GM12874 (cell line): ENCODE measurements around the gene GULP1.

Experiments used
- CTCF ChIP-seq: IDR thresholded peaks from 2 replicates; pipeline ENCODE4 v1.5.1; 2011; ENCODE audit warnings: low read depth, mild to moderate bottlenecking, control low read depth, low read length, moderate library complexity; ENCODE audit not compliant: insufficient read depth

The GULP1 gene

GRCh38 chr2:188305271-188305670 lies 13.6 kb downstream of the GULP1 start:
- TF ChIP-seq CTCF: no peak

GRCh38 chr2:188306271-188306670 lies 14.6 kb downstream of the GULP1 start:
- no peak for TF ChIP-seq CTCF

GRCh38 chr2:188307850-188308283 lies 16.2 kb downstream of the GULP1 start:
- TF ChIP-seq CTCF: no peak

GRCh38 chr2:188308483-188308882 lies 16.8 kb downstream of the GULP1 start:
- no peak for TF ChIP-seq CTCF

GRCh38 chr2:188309364-188309763 lies 17.7 kb downstream of the GULP1 start:
- no peak for TF ChIP-seq CTCF

- TF ChIP-seq CTCF: no peak
Observed at GRCh38 chr2:188314314-188315054, 22.8 kb downstream of the GULP1 start.

- no peak for TF ChIP-seq CTCF
Observed at GRCh38 chr2:188315750-188316149, 24.1 kb downstream of the GULP1 start.
